Hepatocyte (in vitro differentiated cells): ENCODE data around the gene MAN2A1. TPM values are rescaled to one million over a fixed set of nuclear protein-coding genes. Genes with fewer than 3 reads are reported as not detected.

Experiments used
- DNase-seq: peaks from one replicate; pipeline ENCODE4 v3.0.0-alpha.2; 2016; ENCODE audit warnings: low spot score
- H2AFZ ChIP-seq: fragments of 200-600 bp; sonication (generic); 2 replicates; pipeline ENCODE4 v1.6.0; 2016; ENCODE audit warnings: antibody characterized with exemption, mild to moderate bottlenecking
- H3K27ac ChIP-seq: fragments of 200-600 bp; sonication (generic); 2 replicates; pipeline ENCODE4 v1.5.1; 2016; ENCODE audit warnings: mild to moderate bottlenecking
- H3K27me3 ChIP-seq: fragments of 200-600 bp; sonication (generic); 2 replicates; pipeline ENCODE4 v1.6.1; 2016
- H3K36me3 ChIP-seq: fragments of 200-600 bp; sonication (generic); replicated peaks from 2 replicates; pipeline ENCODE4 v1.5.1; 2016; ENCODE audit warnings: low read depth; ENCODE audit not compliant: insufficient read depth
- H3K4me1 ChIP-seq: fragments of 200-600 bp; sonication (generic); 2 replicates; pipeline ENCODE4 v1.5.1; 2016; ENCODE audit warnings: mild to moderate bottlenecking, moderate library complexity; ENCODE audit not compliant: insufficient read depth
- H3K4me2 ChIP-seq: fragments of 200-600 bp; sonication (generic); 2 replicates; pipeline ENCODE4 v1.6.0; 2016
- H3K4me3 ChIP-seq: fragments of 200-600 bp; sonication (generic); 2 replicates; pipeline ENCODE4 v1.5.1; 2016; ENCODE audit warnings: mild to moderate bottlenecking
- H3K79me2 ChIP-seq: fragments of 200-600 bp; sonication (generic); 2 replicates; pipeline ENCODE4 v1.6.0; 2017; ENCODE audit warnings: mild to moderate bottlenecking
- H3K9me2 ChIP-seq: fragments of 200-600 bp; sonication (generic); replicated peaks from 2 replicates; pipeline ENCODE4 v1.6.0; 2017; ENCODE audit warnings: mild to moderate bottlenecking; ENCODE audit not compliant: insufficient read depth
- H3K9me3 ChIP-seq: fragments of 200-600 bp; sonication (generic); 2 replicates; pipeline ENCODE4 v1.5.1; 2016; ENCODE audit warnings: low read depth, mild to moderate bottlenecking
- H4K20me1 ChIP-seq: fragments of 200-600 bp; sonication (generic); 2 replicates; pipeline ENCODE4 v1.6.0; 2016; ENCODE audit warnings: mild to moderate bottlenecking; ENCODE audit not compliant: insufficient read depth, poor library complexity, severe bottlenecking
- EZH2 ChIP-seq: fragments of 200-600 bp; sonication (generic); IDR thresholded peaks from 2 replicates; pipeline ENCODE4 v1.6.1; 2016; ENCODE audit warnings: antibody characterized with exemption, mild to moderate bottlenecking, borderline replicate concordance
- EZH2phosphoT487 ChIP-seq: fragments of 200-600 bp; sonication (generic); IDR thresholded peaks from one replicate; pipeline ENCODE4 v1.6.1; 2018; ENCODE audit warnings: antibody characterized with exemption, mild to moderate bottlenecking, low read depth, moderate library complexity; ENCODE audit not compliant: unreplicated experiment, severe bottlenecking
- WGBS: methylation state at CpG from one replicate; pipeline ENCODE4 v1.1.6; 2016; ENCODE audit warnings: low lambda C conversion rate; ENCODE audit errors: missing lambda C conversion rate; 5-methylcytosine and 5-hydroxymethylcytosine counted together
- polyA plus RNA-seq: library from polyadenylated mRNA; unstranded; fragments of >200 nt; fragmentation: Nextera tagmentation; extraction: Ambion mirVana; gene quantifications from 2 replicates; pipeline ENCODE4 v1.2.1, GENCODE V29; 2016
- total RNA-seq: library from RNA; depleted of rRNA; stranded (reverse); fragments of >200 nt; gene quantifications from 2 replicates; pipeline ENCODE4 v1.2.3, GENCODE V29; 2014
- TF ChIP-seq, protein P1 (sequence below): fragments of 200-600 bp; sonication (generic); IDR thresholded peaks from 2 replicates; pipeline ENCODE4 v1.5.1; 2016; ENCODE audit warnings: antibody characterized with exemption, mild to moderate bottlenecking; ENCODE audit not compliant: poor library complexity

Gene MAN2A1
- total and polyA plus RNA-seq, 2 experiments from 2014 or later: 31.5 to 150 TPM

DNA sequence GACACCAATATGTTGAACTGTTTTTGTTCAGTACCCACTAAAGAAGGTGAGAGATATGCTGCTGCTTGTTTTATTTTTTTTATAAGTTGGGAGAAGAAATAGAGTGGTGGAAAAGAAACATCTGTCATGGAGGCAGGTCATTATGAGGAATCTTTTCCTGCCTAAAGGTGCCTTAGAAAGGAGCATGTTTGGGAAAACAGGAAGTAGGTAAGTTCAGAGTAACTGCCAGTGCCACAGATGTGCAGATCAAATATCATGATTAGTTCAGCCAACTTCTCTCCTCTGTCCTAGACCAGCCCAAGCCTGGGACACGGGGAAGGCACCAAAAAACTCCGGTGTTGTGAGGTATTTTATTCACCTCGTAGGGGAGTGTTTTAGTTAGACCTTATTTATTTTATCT, 144.2 kb downstream of the MAN2A1 start:
- Histone ChIP-seq H2AFZ (no peak overlapping the region), H3K4me2 (no peak overlapping the region), H3K4me1 (no peaks in the 10 kb centered on the region), H3K36me3 (no peaks in the 10 kb centered on the region), H4K20me1 (no peaks in the 10 kb centered on the region), H3K9me3 (no peaks in the 10 kb centered on the region), H3K79me2 (no peaks in the 10 kb centered on the region), H3K27me3 (no peaks in the 10 kb centered on the region), H3K27ac (no peak overlapping the region), H3K4me3 (no peak overlapping the region), H3K9me2 (no peaks in the 10 kb centered on the region)
- no peak for DNase-seq
- WGBS: 91% methylated on average over 3 of the region's 3 CpGs
- TF ChIP-seq EZH2 (no peak), EZH2phosphoT487 (no peak)
- TF ChIP-seq, protein P1, sequence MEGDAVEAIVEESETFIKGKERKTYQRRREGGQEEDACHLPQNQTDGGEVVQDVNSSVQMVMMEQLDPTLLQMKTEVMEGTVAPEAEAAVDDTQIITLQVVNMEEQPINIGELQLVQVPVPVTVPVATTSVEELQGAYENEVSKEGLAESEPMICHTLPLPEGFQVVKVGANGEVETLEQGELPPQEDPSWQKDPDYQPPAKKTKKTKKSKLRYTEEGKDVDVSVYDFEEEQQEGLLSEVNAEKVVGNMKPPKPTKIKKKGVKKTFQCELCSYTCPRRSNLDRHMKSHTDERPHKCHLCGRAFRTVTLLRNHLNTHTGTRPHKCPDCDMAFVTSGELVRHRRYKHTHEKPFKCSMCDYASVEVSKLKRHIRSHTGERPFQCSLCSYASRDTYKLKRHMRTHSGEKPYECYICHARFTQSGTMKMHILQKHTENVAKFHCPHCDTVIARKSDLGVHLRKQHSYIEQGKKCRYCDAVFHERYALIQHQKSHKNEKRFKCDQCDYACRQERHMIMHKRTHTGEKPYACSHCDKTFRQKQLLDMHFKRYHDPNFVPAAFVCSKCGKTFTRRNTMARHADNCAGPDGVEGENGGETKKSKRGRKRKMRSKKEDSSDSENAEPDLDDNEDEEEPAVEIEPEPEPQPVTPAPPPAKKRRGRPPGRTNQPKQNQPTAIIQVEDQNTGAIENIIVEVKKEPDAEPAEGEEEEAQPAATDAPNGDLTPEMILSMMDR: no peak

DNA sequence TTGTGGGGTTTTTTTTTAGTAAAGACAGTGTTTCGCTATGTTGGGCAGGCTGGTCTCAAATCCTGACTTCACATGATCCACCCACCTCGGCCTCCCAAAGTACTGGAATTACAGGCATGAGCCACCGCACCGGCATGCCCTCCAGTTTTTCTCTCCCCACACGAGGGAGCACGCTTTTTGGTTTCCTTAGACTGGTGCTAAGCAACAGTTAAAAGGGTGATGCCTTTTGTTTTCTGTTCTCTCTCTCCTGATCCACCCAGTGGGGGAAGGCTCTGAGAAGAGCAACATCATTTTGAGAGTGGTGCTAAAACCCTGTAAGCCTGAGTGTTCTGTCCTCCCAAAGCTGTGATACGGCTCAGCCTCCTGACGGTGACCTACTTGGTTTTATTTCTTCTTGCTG, 146.6 kb downstream of the MAN2A1 start:
- DNase-seq: no peak
- no peaks in the 10 kb centered on the region for H3K9me3 ChIP-seq
- H3K4me1 ChIP-seq: no peaks in the 10 kb centered on the region
- 96% methylated on average over 8 of the region's 8 CpGs for WGBS
- no peaks in the 10 kb centered on the region for H3K79me2 ChIP-seq
- no peak overlapping the region for H3K4me3 ChIP-seq
- H2AFZ ChIP-seq: no peak overlapping the region
- no peaks in the 10 kb centered on the region for H3K9me2 ChIP-seq
- H3K27ac ChIP-seq: no peak overlapping the region
- no peaks in the 10 kb centered on the region for H3K36me3 ChIP-seq
- H4K20me1 ChIP-seq: no peaks in the 10 kb centered on the region
- H3K4me2 ChIP-seq: no peak overlapping the region
- no peaks in the 10 kb centered on the region for H3K27me3 ChIP-seq
- TF ChIP-seq, protein P1: no peak
- no peak for TF ChIP-seq EZH2
- TF ChIP-seq EZH2phosphoT487: no peak

DNA sequence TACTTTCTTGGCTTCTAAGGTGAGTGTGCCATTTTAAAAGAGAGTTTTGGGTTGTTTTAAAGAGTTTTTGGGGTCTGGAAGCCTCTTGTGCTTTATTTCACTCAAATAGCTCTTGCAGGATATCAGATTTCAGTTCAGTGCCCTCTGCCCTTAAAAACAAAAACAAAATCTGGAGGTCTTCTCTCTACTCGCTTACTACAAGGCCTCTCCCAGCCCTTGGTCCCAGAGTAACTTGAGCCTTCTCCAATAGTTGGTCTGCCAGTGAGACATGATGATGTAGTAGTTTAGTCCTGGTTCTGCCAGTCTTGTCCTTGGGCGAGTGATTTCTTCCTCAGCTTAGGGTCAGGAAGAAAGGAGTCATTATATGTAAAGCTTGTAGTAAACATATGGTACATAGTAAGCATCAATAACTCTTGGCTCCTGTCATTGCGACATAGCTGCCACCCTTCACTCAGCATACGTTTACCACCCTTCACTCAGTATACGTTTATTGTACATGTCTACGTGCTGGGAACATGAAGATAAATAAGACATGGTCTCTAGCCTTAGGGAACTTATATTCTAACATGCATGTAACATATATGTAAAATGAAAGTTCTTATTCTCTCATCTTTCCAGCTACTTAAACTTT, 147.6 kb downstream of the MAN2A1 start:
- Histone ChIP-seq H4K20me1 (no peaks in the 10 kb centered on the region), H3K79me2 (no peaks in the 10 kb centered on the region), H3K4me2 (no peak overlapping the region), H3K9me3 (no peaks in the 10 kb centered on the region), H3K4me3 (no peak overlapping the region), H3K4me1 (no peaks in the 10 kb centered on the region), H3K27ac (no peak overlapping the region), H2AFZ (no peak overlapping the region), H3K27me3 (no peaks in the 10 kb centered on the region), H3K9me2 (no peaks in the 10 kb centered on the region), H3K36me3 (no peaks in the 10 kb centered on the region)
- DNase-seq: no peak
- 90% methylated on average over 6 of the region's 6 CpGs for WGBS
- TF ChIP-seq EZH2: no peak
- no peak for TF ChIP-seq EZH2phosphoT487
- TF ChIP-seq, protein P1: no peak
